Liver (tissue), 3 donors: ENCODE data around the gene PPP6R3.

Source experiments
- EGR1 ChIP-seq, 2 donors: IDR thresholded peaks; 2 replicates each; pipeline ENCODE4 v1.6.1; 2016 to 2018; ENCODE audit warnings: antibody characterized with exemption in 2 of 2, low read depth in 2 of 2
- REST ChIP-seq: IDR thresholded peaks from 2 replicates; pipeline ENCODE4 v1.6.1; 2016; ENCODE audit warnings: antibody characterized with exemption, mild to moderate bottlenecking
- TF ChIP-seq, protein P1 (sequence below): fragments of 150-350 bp; IDR thresholded peaks from 2 replicates; pipeline ENCODE4 v1.5.1; 2017; ENCODE audit warnings: improper control_type of control experiment, low read depth, low read length; ENCODE audit not compliant: missing input control
- donor health status: healthy.
- donor health status: healthy.

DNA sequence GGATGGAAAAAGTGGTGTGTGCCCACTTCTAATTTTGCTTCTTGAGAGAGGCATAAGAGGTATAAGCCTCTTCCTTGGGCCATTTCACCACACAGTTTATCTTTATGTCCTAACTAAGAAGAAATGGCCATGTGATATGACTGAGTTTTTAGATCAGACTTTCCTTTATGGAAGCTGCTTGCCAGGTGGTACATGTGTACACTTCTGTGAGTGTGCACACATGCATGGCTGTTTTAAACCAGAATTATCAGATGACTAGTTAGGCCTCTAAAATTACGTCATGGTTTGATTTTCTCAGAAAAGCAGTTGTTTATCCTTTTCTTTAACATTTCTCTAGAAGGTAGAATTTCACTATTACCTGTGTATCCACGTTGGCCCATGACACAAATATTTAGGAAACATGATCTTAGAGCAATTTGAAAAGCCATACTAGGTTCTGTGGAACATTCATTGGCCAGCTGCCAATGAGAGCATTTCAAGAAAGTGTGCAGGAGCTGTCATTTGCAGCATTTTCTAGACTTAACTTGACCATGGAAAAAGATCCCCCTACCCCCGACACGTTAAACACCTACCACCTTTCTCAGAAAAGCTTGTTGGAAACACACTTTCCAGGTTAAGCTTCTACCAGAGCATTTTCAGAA lies 114.6 kb downstream of the PPP6R3 start:
- no peak for TF ChIP-seq REST
- no peak for TF ChIP-seq EGR1 (IDR thresholded peaks at IDR 0.05; ENCODE audit: low read depth in 2 of 2)
- TF ChIP-seq, protein P1, sequence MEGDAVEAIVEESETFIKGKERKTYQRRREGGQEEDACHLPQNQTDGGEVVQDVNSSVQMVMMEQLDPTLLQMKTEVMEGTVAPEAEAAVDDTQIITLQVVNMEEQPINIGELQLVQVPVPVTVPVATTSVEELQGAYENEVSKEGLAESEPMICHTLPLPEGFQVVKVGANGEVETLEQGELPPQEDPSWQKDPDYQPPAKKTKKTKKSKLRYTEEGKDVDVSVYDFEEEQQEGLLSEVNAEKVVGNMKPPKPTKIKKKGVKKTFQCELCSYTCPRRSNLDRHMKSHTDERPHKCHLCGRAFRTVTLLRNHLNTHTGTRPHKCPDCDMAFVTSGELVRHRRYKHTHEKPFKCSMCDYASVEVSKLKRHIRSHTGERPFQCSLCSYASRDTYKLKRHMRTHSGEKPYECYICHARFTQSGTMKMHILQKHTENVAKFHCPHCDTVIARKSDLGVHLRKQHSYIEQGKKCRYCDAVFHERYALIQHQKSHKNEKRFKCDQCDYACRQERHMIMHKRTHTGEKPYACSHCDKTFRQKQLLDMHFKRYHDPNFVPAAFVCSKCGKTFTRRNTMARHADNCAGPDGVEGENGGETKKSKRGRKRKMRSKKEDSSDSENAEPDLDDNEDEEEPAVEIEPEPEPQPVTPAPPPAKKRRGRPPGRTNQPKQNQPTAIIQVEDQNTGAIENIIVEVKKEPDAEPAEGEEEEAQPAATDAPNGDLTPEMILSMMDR, result no peak
